CD14-positive monocyte (primary cell): Measurements from ENCODE around the gene DLD. TPM values are rescaled to one million over a fixed set of nuclear protein-coding genes. Genes with fewer than 3 reads are reported as not detected.

Experiments
- DNase-seq, 3 donors: peaks; one replicate each; pipeline ENCODE4 v3.0.0-alpha.2; 2011 to 2022
- H2AFZ ChIP-seq: 2 replicates; pipeline ENCODE4 v1.6.0; 2012; ENCODE audit warnings: mild to moderate bottlenecking, low read depth, low read length, inconsistent platforms; ENCODE audit not compliant: insufficient read depth, poor library complexity, severe bottlenecking
- H3K27ac ChIP-seq, 2 donors: 1 replicate in 1 of 2; 2 replicates in 1 of 2; pipeline ENCODE4 v1.5.1; 2012 to 2013; ENCODE audit warnings: low read length in 2 of 2, control low read depth in 1 of 2, inconsistent platforms in 1 of 2, low read depth in 1 of 2, mild to moderate bottlenecking in 1 of 2
- H3K27me3 ChIP-seq, 2 donors: one replicate each; pipeline versions ENCODE4 v1.6.0 to v1.6.1; 2011 to 2013; ENCODE audit warnings: low read length in 2 of 2; ENCODE audit not compliant: control insufficient read depth in 2 of 2, insufficient read depth in 2 of 2
- H3K36me3 ChIP-seq, 2 donors: replicated peaks in 1 of 2; 1 replicate in 1 of 2; 2 replicates in 1 of 2; pipeline versions ENCODE4 v1.5.1 to v1.6.1; 2012 to 2013; ENCODE audit warnings: low read length in 2 of 2, control low read depth in 1 of 2, inconsistent platforms in 1 of 2, mild to moderate bottlenecking in 1 of 2; ENCODE audit not compliant: insufficient read depth in 2 of 2, control insufficient read depth in 1 of 2
- H3K4me1 ChIP-seq, 2 donors: 1 replicate in 1 of 2; 2 replicates in 1 of 2; pipeline versions ENCODE4 v1.5.1 to v1.6.1; 2012 to 2013; ENCODE audit warnings: low read length in 2 of 2, control low read depth in 1 of 2, inconsistent platforms in 1 of 2, mild to moderate bottlenecking in 1 of 2, moderate library complexity in 1 of 2; ENCODE audit not compliant: insufficient read depth in 2 of 2, control insufficient read depth in 1 of 2
- H3K4me2 ChIP-seq: replicated peaks from 2 replicates; pipeline ENCODE3; 2012; ENCODE audit warnings: low read length, moderate library complexity, mild to moderate bottlenecking; ENCODE audit not compliant: poor library complexity, severe bottlenecking; ENCODE audit errors: extremely low read depth
- H3K4me3 ChIP-seq, 3 experiments: fragments of 200-600 bp in 1 of 3; sonication (generic) in 1 of 3; replicated peaks in 1 of 3; 1 replicate in 2 of 3; 2 replicates in 1 of 3; pipeline ENCODE4 v1.5.1; 2011 to 2013; ENCODE audit warnings: low read length in 3 of 3, mild to moderate bottlenecking in 3 of 3, control low read depth in 2 of 3, low read depth in 2 of 3, inconsistent platforms in 1 of 3, moderate library complexity in 1 of 3
- H3K79me2 ChIP-seq: 2 replicates; pipeline ENCODE4 v1.6.0; 2012; ENCODE audit warnings: mild to moderate bottlenecking, control low read depth, inconsistent platforms, low read length, moderate library complexity; ENCODE audit not compliant: insufficient read depth
- H3K9ac ChIP-seq: 2 replicates; pipeline ENCODE4 v1.6.0; 2017; ENCODE audit warnings: low read length, mild to moderate bottlenecking; ENCODE audit not compliant: insufficient read depth, poor library complexity, severe bottlenecking
- H3K9me3 ChIP-seq, 2 donors: replicated peaks in 1 of 2; 1 replicate in 1 of 2; 2 replicates in 1 of 2; pipeline versions ENCODE4 v1.5.1 to v1.6.1; 2012 to 2013; ENCODE audit warnings: low read length in 2 of 2, control low read depth in 1 of 2; ENCODE audit not compliant: control insufficient read depth in 1 of 2, insufficient read depth in 1 of 2
- H4K20me1 ChIP-seq: 2 replicates; pipeline ENCODE4 v1.6.0; 2012; ENCODE audit warnings: mild to moderate bottlenecking, low read length, control low read depth, moderate library complexity; ENCODE audit not compliant: insufficient read depth
- H3K27ac Mint-ChIP-seq, 7 donors: one replicate each; pipeline ENCODE4 v1.8.0; 2020; ENCODE audit warnings: mild to moderate bottlenecking in 7 of 7, mixed read lengths in 7 of 7, moderate library complexity in 6 of 7, inconsistent platforms in 2 of 7
- H3K27me3 Mint-ChIP-seq, 3 donors: one replicate each; pipeline ENCODE4 v1.8.0; 2021 to 2022; ENCODE audit warnings: low read depth in 3 of 3, mild to moderate bottlenecking in 3 of 3, mixed read lengths in 3 of 3, moderate library complexity in 3 of 3, inconsistent platforms in 1 of 3
- H3K36me3 Mint-ChIP-seq, 2 donors: one replicate each; pipeline ENCODE4 v1.8.0; 2020; ENCODE audit warnings: mixed read lengths in 2 of 2, inconsistent platforms in 1 of 2, mild to moderate bottlenecking in 1 of 2
- H3K4me1 Mint-ChIP-seq: one replicate; pipeline ENCODE4 v1.8.0; 2020; ENCODE audit warnings: mild to moderate bottlenecking, mixed read lengths
- H3K4me3 Mint-ChIP-seq, 2 donors: one replicate each; pipeline ENCODE4 v1.8.0; 2020; ENCODE audit warnings: mild to moderate bottlenecking in 2 of 2, mixed read lengths in 2 of 2, moderate library complexity in 1 of 2
- H3K9me3 Mint-ChIP-seq, 7 donors: one replicate each; pipeline ENCODE4 v1.8.0; 2020 to 2022; ENCODE audit warnings: mixed read lengths in 7 of 7, mild to moderate bottlenecking in 6 of 7, moderate library complexity in 6 of 7, inconsistent platforms in 2 of 7
- WGBS: methylation state at CpG from one replicate; pipeline ENCODE4 v1.1.5; 2013; ENCODE audit warnings: missing lambda C conversion rate; ENCODE audit not compliant: insufficient coverage; 5-methylcytosine and 5-hydroxymethylcytosine counted together
- intact Hi-C, 2 donors: fragments of 100-400 bp; cut with micrococcal nuclease; formaldehyde crosslinking; loops; one replicate each; pipeline versions ENCODE4 v1.15.0 to v1.15.1; 2023
- polyA plus RNA-seq, 3 donors: library from polyadenylated mRNA; depleted of rRNA in 1 of 3; unstranded in 2 of 3; stranded (reverse) in 1 of 3; fragments of 300-500 nt in 2 of 3; fragments of >200 nt in 1 of 3; fragmentation: Illumina TruSeq in 2 of 3; gene quantifications; 1 replicate in 2 of 3; 2 replicates in 1 of 3; pipeline ENCODE4 v1.2.3, GENCODE V29; 2012 to 2021
- TF ChIP-seq, protein P1 (sequence below): fragments of 200-600 bp; IDR thresholded peaks from one replicate; pipeline ENCODE4 v1.8.0; 2022; ENCODE audit warnings: antibody characterized with exemption, mild to moderate bottlenecking

The DLD gene
- polyA plus RNA-seq, 3 donors: 54.5 to 73.6 (median 70.1) TPM

DNA sequence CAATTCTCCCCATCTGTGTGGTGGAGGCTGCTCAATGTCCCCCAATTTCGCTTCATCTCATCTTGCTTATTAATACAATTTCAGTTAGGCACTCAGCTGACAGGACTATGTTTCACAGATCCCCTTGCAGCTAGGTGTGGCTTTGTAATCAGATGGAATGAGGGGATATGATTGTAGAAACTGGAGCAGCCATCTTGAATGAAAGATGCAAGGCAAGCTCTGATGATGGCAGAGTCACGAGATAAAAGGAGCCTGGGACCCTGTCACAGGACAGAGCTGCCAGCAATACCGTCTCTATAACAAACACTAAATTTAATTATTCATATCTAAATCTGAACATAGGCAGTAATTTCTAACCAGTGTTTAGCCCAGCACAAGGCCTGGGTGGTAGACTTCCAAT is 991 bp upstream of the DLD start:
- intact Hi-C loops: loop anchor here (5.0 to 10.0 kb wide), 3 partner anchors 148 to 725 kb away; partner anchors contain the start of genes CBLL1 (in 1 of the 2), COG5 (in 1 of the 2), DUS4L (in 1 of the 2) and HBP1 (in 1 of the 2)
- H3K4me1 ChIP-seq: peaks cover 27 to 34% of the 10 kb centered on the region in 2 donors
- no peaks in the 10 kb centered on the region for H3K27me3 ChIP-seq
- Mint-ChIP-seq H3K27me3 (peaks cover under 1 to 9% (median 3%) of the 10 kb centered on the region in 3 donors), H3K36me3 (peaks cover 20 to 21% of the 10 kb centered on the region in 2 donors), H3K4me3 (no peak overlapping the region), H3K27ac (peak overlapping the region in 1 of 7 donors; percentile 99), H3K9me3 (peaks cover 3 to 13% (median 7%) of the 10 kb centered on the region in 7 donors), H3K4me1 (peaks cover 31% of the 10 kb centered on the region)
- TF ChIP-seq, protein P1, sequence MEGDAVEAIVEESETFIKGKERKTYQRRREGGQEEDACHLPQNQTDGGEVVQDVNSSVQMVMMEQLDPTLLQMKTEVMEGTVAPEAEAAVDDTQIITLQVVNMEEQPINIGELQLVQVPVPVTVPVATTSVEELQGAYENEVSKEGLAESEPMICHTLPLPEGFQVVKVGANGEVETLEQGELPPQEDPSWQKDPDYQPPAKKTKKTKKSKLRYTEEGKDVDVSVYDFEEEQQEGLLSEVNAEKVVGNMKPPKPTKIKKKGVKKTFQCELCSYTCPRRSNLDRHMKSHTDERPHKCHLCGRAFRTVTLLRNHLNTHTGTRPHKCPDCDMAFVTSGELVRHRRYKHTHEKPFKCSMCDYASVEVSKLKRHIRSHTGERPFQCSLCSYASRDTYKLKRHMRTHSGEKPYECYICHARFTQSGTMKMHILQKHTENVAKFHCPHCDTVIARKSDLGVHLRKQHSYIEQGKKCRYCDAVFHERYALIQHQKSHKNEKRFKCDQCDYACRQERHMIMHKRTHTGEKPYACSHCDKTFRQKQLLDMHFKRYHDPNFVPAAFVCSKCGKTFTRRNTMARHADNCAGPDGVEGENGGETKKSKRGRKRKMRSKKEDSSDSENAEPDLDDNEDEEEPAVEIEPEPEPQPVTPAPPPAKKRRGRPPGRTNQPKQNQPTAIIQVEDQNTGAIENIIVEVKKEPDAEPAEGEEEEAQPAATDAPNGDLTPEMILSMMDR: no peak
- H2AFZ ChIP-seq: peak overlapping the region; percentile 88
- peaks cover 16 to 22% of the 10 kb centered on the region in 2 donors for H3K36me3 ChIP-seq
- H3K9ac ChIP-seq: no peak overlapping the region
- H3K27ac ChIP-seq: peak overlapping the region in 1 of 2 donors; percentile 95
- peak overlapping the region; percentile 88 for H3K4me2 ChIP-seq
- no peak for DNase-seq
- no CpG with 5 or more reads among the region's 3 CpGs for WGBS
- H4K20me1 ChIP-seq: peaks cover 17% of the 10 kb centered on the region
- H3K9me3 ChIP-seq: peaks cover 0 to 2% of the 10 kb centered on the region in 2 donors
- H3K79me2 ChIP-seq: peaks cover 37% of the 10 kb centered on the region
- no peak overlapping the region for H3K4me3 ChIP-seq

DNA sequence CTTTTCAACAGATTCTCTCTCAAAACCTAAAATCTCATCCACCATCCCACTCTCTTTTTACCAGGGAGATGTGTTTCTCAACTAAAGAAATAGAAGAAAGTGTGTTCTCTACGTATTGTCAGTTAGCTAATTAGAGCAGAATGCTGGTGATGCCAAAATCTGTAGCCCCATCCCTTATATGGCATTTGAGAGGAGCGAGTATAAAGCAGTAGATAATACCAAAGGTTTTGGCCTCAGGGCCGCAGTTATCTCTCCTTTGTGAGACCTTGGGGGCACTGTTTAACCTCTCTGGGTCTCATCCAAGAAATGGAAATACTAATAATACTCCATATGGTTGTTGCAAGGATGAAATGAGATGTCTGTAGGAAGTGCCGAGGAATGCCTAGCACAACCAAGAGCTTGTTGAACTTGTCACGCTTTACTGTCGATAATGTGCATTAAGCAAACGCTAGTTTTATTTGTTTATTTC is 456 bp upstream of the DLD start:
- H3K9me3 Mint-ChIP-seq: peaks cover 3 to 13% (median 7%) of the 10 kb centered on the region in 7 donors
- H3K27ac Mint-ChIP-seq: peak overlapping the region; percentile 99 to 100 (median 100)
- H3K4me2 ChIP-seq: peak overlapping the region; percentile 88
- H3K4me3 ChIP-seq: peak overlapping the region; percentile 43 to 80 (median 54)
- H3K4me1 ChIP-seq: peaks cover 27 to 34% of the 10 kb centered on the region in 2 donors
- H2AFZ ChIP-seq: peak overlapping the region; percentile 88
- H3K79me2 ChIP-seq: peaks cover 42% of the 10 kb centered on the region
- peaks cover 31% of the 10 kb centered on the region for H3K4me1 Mint-ChIP-seq
- H3K36me3 Mint-ChIP-seq: peaks cover 25 to 27% of the 10 kb centered on the region in 2 donors
- H4K20me1 ChIP-seq: peaks cover 22% of the 10 kb centered on the region
- peak overlapping the region; percentile 96 for H3K9ac ChIP-seq
- H3K27me3 ChIP-seq: no peaks in the 10 kb centered on the region
- H3K4me3 Mint-ChIP-seq: peak overlapping the region; percentile 94 to 97
- peaks cover 0 to 2% of the 10 kb centered on the region in 2 donors for H3K9me3 ChIP-seq
- DNase-seq: no peak
- TF ChIP-seq, protein P1: no peak
- peak overlapping the region; percentile 86 to 95 for H3K27ac ChIP-seq
- no CpG with 5 or more reads among the region's 7 CpGs for WGBS
- H3K27me3 Mint-ChIP-seq: peaks cover 0 to 7% (median 3%) of the 10 kb centered on the region in 3 donors
- intact Hi-C loops: loop anchor here (5.0 to 10.0 kb wide), 3 partner anchors 148 to 726 kb away; partner anchors contain the start of genes CBLL1 (in 1 of the 2), COG5 (in 1 of the 2), DUS4L (in 1 of the 2) and HBP1 (in 1 of the 2)
- peaks cover 19 to 28% of the 10 kb centered on the region in 2 donors for H3K36me3 ChIP-seq
